ENCODE measurements around the gene CAMK2D. TPM values are rescaled to one million over a fixed set of nuclear protein-coding genes. Genes with fewer than 3 reads are reported as not detected.

CAMK2D gene
- total RNA-seq, 1 experiment from 2014 or later: 29.5 TPM

GRCh38 chr4:113565702-113566012 lies 195.9 kb downstream of the CAMK2D start:
- TF ChIP-seq SIN3A (IDR thresholded peaks at IDR 0.05; ENCODE audit: borderline replicate concordance, insufficient read depth, low read depth, low read length): no peak
- no peak for TF ChIP-seq CTCF (IDR thresholded peaks at IDR 0.05)
- no peak for TF ChIP-seq REST (IDR thresholded peaks at IDR 0.05; ENCODE audit: insufficient read depth in 1 of 2, low read depth in 2 of 2, low read length in 1 of 2)
- no peak for TF ChIP-seq TCF7L2 (IDR thresholded peaks at IDR 0.05; ENCODE audit: low read depth, low read length)
- no peak for TF ChIP-seq POLR2AphosphoS5 (IDR thresholded peaks at IDR 0.05; ENCODE audit: low read depth, low read length)
- Histone ChIP-seq H3K27ac (ENCODE audit: low read length) (no peak overlapping the region), H3K36me3 (ENCODE audit: control insufficient read depth, insufficient read depth, low read length) (no peaks in the 10 kb centered on the region), H3K4me1 (ENCODE audit: control insufficient read depth, insufficient read depth, low read length) (no peaks in the 10 kb centered on the region; the same call in 1 of the 2 replicates), H3K27me3 (ENCODE audit: control insufficient read depth, insufficient read depth, low read length) (no peaks in the 10 kb centered on the region), H3K4me3 (ENCODE audit: low read depth in 2 of 2, low read length in 2 of 2) (no peak overlapping the region), H3K9me3 (ENCODE audit: control insufficient read depth, insufficient read depth, low read depth, low read length) (no peaks in the 10 kb centered on the region)
- no peak for ATAC-seq
- ChIA-PET CTCF (no interaction called here), POLR2A (no interaction called here)
- intact Hi-C loops (cut with micrococcal nuclease; ENCODE audit: unreplicated experiment): no loop called here
- BruUV-seq (replicated peaks): no TSS peak
- DNase-seq (ENCODE audit: low read depth, low spot score): no peak
- in situ Hi-C loops (cut with HindIII; ENCODE audit: low pct_unique_long_range_greater_than_20kb, low sequenced_read_pairs): no loop called here

- DNase-seq (ENCODE audit: low read depth, low spot score) (no peak), ATAC-seq (no peak)
- no TSS peak for BruUV-seq (replicated peaks)
- Histone ChIP-seq H3K4me3 (ENCODE audit: low read depth in 2 of 2, low read length in 2 of 2) (no peak overlapping the region), H3K36me3 (ENCODE audit: control insufficient read depth, insufficient read depth, low read length) (no peaks in the 10 kb centered on the region), H3K4me1 (ENCODE audit: control insufficient read depth, insufficient read depth, low read length) (no peaks in the 10 kb centered on the region; the same call in 1 of the 2 replicates), H3K9me3 (ENCODE audit: control insufficient read depth, insufficient read depth, low read depth, low read length) (no peaks in the 10 kb centered on the region), H3K27me3 (ENCODE audit: control insufficient read depth, insufficient read depth, low read length) (no peaks in the 10 kb centered on the region), H3K27ac (ENCODE audit: low read length) (no peak overlapping the region)
- TF ChIP-seq TCF7L2 (IDR thresholded peaks at IDR 0.05; ENCODE audit: low read depth, low read length) (no peak), POLR2AphosphoS5 (IDR thresholded peaks at IDR 0.05; ENCODE audit: low read depth, low read length) (no peak), SIN3A (IDR thresholded peaks at IDR 0.05; ENCODE audit: borderline replicate concordance, insufficient read depth, low read depth, low read length) (no peak), REST (IDR thresholded peaks at IDR 0.05; ENCODE audit: insufficient read depth in 1 of 2, low read depth in 2 of 2, low read length in 1 of 2) (no peak)
- CTCF ChIA-PET: no interaction called here
- in situ Hi-C loops (cut with HindIII; ENCODE audit: low pct_unique_long_range_greater_than_20kb, low sequenced_read_pairs): no loop called here
- intact Hi-C loops (cut with micrococcal nuclease; ENCODE audit: unreplicated experiment): no loop called here
- POLR2A ChIA-PET: no interaction called here
These were observed 197.0 kb downstream of the CAMK2D start for GRCh38 chr4:113564493-113564892.
